HepG2 (cell line): ENCODE measurements around the gene UBE2M. TPM values are rescaled to one million over a fixed set of nuclear protein-coding genes. Genes with fewer than 3 reads are reported as not detected.
A peak's percentile ranks its signal among the peaks of the same experiment; 100 is the strongest.

Experiments used
- AGO1 ChIP-seq: fragments of 200-400 bp; formaldehyde crosslinking; IDR thresholded peaks from 2 replicates; pipeline ENCODE4 v1.6.1; 2017; ENCODE audit warnings: mild to moderate bottlenecking, low read depth, low read length, moderate library complexity; ENCODE audit not compliant: poor library complexity, severe bottlenecking
- KAT7 ChIP-seq: IDR thresholded peaks from 2 replicates; pipeline ENCODE4 v1.6.1; 2018; ENCODE audit warnings: borderline replicate concordance, missing compliant biosample characterization
- KLF12 ChIP-seq: sonication (generic); formaldehyde crosslinking; IDR thresholded peaks from 2 replicates; pipeline ENCODE4 v1.4.0; 2020; ENCODE audit warnings: missing genetic modification reagents, borderline replicate concordance
- NCOA2 ChIP-seq: sonication (generic); formaldehyde crosslinking; IDR thresholded peaks from 2 replicates; pipeline ENCODE4 v1.8.0; 2022; ENCODE audit warnings: inconsistent platforms
- NR3C1 ChIP-seq: sonication (generic); formaldehyde crosslinking; IDR thresholded peaks from 2 replicates; pipeline ENCODE4 v1.4.0; 2020; ENCODE audit warnings: missing genetic modification reagents
- RFX3 ChIP-seq: IDR thresholded peaks from 2 replicates; pipeline ENCODE4 v1.6.1; 2016; ENCODE audit warnings: missing biosample characterization, missing genetic modification reagents
- RNF2 ChIP-seq: fragments of 450-650 bp; conservative IDR thresholded peaks from 2 replicates; pipeline ENCODE4 v1.6.1; 2016; ENCODE audit warnings: low read depth
- TEAD2 ChIP-seq: sonication (generic); formaldehyde crosslinking; IDR thresholded peaks from 2 replicates; pipeline ENCODE4 v1.9.0; 2021; ENCODE audit warnings: missing genetic modification reagents
- TRIM24 ChIP-seq: sonication (generic); formaldehyde crosslinking; IDR thresholded peaks from 2 replicates; pipeline ENCODE4 v1.8.0; 2022; ENCODE audit warnings: mild to moderate bottlenecking, missing genetic modification reagents
- ZBTB42 ChIP-seq: sonication (generic); formaldehyde crosslinking; IDR thresholded peaks from 2 replicates; pipeline ENCODE4 v1.5.0; 2020; ENCODE audit warnings: mild to moderate bottlenecking, missing genetic modification reagents
- ZFP82 ChIP-seq: sonication (generic); formaldehyde crosslinking; IDR thresholded peaks from 2 replicates; pipeline ENCODE4 v1.5.1; 2020; ENCODE audit warnings: mild to moderate bottlenecking, missing genetic modification reagents, borderline replicate concordance
- ZNF230 ChIP-seq: sonication (generic); formaldehyde crosslinking; IDR thresholded peaks from 2 replicates; pipeline ENCODE4 v1.4.0; 2020; ENCODE audit warnings: mild to moderate bottlenecking, missing genetic modification reagents
- ZNF337 ChIP-seq: sonication (generic); formaldehyde crosslinking; IDR thresholded peaks from 2 replicates; pipeline ENCODE4 v1.5.1; 2020; ENCODE audit warnings: missing genetic modification reagents, low read depth, mild to moderate bottlenecking, borderline replicate concordance
- polyA plus RNA-seq, 8 experiments: library from polyadenylated mRNA; depleted of rRNA in 3 of 8; stranded (reverse) in 7 of 8; unstranded in 1 of 8; fragments of >200 nt; fragmentation: Illumina TruSeq in 4 of 8; extraction: Trizol in 4 of 8; gene quantifications; 2 replicates each; pipeline versions ENCODE4 v1.2.1 to v1.2.3, GENCODE V29; 2011 to 2016; ENCODE audit warnings: low read depth in 4 of 8, missing spikeins in 1 of 8, mixed read lengths in 1 of 8; ENCODE audit not compliant: insufficient read depth in 1 of 8
- total RNA-seq, 5 experiments: library from RNA; depleted of rRNA; stranded (reverse); fragments of >200 nt; fragmentation: Illumina TruSeq; extraction: Trizol; gene quantifications; 2 replicates each; pipeline ENCODE4 v1.2.3, GENCODE V29; 2016; ENCODE audit warnings: low read depth in 1 of 5
- TF ChIP-seq, protein P1 (sequence below): IDR thresholded peaks from 2 replicates; pipeline ENCODE4 v1.6.1; 2018; ENCODE audit warnings: missing genetic modification reagents
- TF ChIP-seq, protein P2 (sequence below): sonication (generic); formaldehyde crosslinking; IDR thresholded peaks from 2 replicates; pipeline ENCODE4 v1.8.0; 2022; ENCODE audit warnings: mild to moderate bottlenecking, missing genetic modification reagents, moderate library complexity
- TF ChIP-seq, protein P3 (sequence below): sonication (generic); formaldehyde crosslinking; IDR thresholded peaks from 2 replicates; pipeline ENCODE4 v1.5.1; 2020; ENCODE audit warnings: mild to moderate bottlenecking, missing genetic modification reagents, borderline replicate concordance
- TF ChIP-seq, protein P4 (sequence below): sonication (generic); formaldehyde crosslinking; IDR thresholded peaks from 2 replicates; pipeline ENCODE4 v1.4.0; 2020; ENCODE audit warnings: missing genetic modification reagents, borderline replicate concordance

The UBE2M gene
- total and polyA plus RNA-seq, 2 of the 13 experiments (the other 11 are each of a cell fraction or from before 2014, with no cell fraction given) = 36.2 to 50.3 TPM

DNA sequence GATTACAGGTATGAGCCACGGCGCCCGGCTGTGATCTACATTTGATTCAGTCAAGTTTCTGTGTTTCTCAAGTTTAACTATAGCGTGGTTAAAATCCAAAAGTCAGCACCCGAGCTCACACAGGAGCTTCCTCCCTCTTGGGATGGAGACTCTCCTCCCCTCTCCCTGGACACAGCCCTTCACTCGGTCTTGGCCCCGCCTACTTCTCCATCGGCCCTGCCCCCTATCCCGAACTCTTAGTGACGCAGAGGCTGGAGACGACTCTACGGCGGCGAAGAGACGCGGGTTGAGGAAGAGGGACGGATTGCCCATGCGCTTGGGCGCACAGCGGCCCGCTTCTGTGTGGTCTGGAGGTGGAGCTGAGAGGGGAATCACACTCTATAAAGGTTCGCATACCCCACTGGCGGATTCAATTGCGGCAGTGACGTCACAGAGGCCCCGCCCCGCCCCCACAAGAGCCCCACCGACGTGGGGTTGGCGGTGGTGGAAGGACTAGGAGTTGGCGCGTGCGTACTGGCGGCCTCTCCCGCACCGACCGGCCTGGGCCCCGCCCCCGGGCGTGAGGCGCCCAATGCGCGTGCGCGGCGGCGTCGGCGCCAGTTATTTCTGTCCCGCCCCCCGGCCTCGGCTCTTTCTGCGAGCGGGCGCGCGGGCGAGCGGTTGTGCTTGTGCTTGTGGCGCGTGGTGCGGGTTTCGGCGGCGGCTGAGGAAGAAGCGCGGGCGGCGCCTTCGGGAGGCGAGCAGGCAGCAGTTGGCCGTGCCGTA is 14.4 kb downstream of the UBE2M start, which contains the start of gene TRIM28 (continued):
- TF ChIP-seq, protein P1, sequence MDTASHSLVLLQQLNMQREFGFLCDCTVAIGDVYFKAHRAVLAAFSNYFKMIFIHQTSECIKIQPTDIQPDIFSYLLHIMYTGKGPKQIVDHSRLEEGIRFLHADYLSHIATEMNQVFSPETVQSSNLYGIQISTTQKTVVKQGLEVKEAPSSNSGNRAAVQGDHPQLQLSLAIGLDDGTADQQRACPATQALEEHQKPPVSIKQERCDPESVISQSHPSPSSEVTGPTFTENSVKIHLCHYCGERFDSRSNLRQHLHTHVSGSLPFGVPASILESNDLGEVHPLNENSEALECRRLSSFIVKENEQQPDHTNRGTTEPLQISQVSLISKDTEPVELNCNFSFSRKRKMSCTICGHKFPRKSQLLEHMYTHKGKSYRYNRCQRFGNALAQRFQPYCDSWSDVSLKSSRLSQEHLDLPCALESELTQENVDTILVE (CRISPR knock-in tag) = peak; percentile 71; the same call in 1 of the 2 replicates
- TF ChIP-seq ZNF230 (CRISPR knock-in tag) (no peak), TEAD2 (CRISPR knock-in tag) (no peak; the same call in 1 of the 2 replicates), NR3C1 (no peak), KAT7 (CRISPR knock-in tag) (no peak), KLF12 (CRISPR knock-in tag) (peak; percentile 88; the same call in 1 of the 2 replicates), ZFP82 (no peak), RFX3 (CRISPR knock-in tag) (no peak), ZBTB42 (CRISPR knock-in tag) (no peak), NCOA2 (CRISPR knock-in tag) (peak; percentile 27; the same call in 1 of the 2 replicates), AGO1 (no peak), RNF2 (no peak; the same call in 1 of the 2 replicates), ZNF337 (CRISPR knock-in tag) (no peak), TRIM24 (CRISPR knock-in tag) (no peak)
- TF ChIP-seq, protein P2, sequence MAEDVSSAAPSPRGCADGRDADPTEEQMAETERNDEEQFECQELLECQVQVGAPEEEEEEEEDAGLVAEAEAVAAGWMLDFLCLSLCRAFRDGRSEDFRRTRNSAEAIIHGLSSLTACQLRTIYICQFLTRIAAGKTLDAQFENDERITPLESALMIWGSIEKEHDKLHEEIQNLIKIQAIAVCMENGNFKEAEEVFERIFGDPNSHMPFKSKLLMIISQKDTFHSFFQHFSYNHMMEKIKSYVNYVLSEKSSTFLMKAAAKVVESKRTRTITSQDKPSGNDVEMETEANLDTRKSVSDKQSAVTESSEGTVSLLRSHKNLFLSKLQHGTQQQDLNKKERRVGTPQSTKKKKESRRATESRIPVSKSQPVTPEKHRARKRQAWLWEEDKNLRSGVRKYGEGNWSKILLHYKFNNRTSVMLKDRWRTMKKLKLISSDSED (CRISPR knock-in tag) = no peak
- TF ChIP-seq, protein P3, sequence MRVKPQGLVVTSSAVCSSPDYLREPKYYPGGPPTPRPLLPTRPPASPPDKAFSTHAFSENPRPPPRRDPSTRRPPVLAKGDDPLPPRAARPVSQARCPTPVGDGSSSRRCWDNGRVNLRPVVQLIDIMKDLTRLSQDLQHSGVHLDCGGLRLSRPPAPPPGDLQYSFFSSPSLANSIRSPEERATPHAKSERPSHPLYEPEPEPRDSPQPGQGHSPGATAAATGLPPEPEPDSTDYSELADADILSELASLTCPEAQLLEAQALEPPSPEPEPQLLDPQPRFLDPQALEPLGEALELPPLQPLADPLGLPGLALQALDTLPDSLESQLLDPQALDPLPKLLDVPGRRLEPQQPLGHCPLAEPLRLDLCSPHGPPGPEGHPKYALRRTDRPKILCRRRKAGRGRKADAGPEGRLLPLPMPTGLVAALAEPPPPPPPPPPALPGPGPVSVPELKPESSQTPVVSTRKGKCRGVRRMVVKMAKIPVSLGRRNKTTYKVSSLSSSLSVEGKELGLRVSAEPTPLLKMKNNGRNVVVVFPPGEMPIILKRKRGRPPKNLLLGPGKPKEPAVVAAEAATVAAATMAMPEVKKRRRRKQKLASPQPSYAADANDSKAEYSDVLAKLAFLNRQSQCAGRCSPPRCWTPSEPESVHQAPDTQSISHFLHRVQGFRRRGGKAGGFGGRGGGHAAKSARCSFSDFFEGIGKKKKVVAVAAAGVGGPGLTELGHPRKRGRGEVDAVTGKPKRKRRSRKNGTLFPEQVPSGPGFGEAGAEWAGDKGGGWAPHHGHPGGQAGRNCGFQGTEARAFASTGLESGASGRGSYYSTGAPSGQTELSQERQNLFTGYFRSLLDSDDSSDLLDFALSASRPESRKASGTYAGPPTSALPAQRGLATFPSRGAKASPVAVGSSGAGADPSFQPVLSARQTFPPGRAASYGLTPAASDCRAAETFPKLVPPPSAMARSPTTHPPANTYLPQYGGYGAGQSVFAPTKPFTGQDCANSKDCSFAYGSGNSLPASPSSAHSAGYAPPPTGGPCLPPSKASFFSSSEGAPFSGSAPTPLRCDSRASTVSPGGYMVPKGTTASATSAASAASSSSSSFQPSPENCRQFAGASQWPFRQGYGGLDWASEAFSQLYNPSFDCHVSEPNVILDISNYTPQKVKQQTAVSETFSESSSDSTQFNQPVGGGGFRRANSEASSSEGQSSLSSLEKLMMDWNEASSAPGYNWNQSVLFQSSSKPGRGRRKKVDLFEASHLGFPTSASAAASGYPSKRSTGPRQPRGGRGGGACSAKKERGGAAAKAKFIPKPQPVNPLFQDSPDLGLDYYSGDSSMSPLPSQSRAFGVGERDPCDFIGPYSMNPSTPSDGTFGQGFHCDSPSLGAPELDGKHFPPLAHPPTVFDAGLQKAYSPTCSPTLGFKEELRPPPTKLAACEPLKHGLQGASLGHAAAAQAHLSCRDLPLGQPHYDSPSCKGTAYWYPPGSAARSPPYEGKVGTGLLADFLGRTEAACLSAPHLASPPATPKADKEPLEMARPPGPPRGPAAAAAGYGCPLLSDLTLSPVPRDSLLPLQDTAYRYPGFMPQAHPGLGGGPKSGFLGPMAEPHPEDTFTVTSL = no peak
- TF ChIP-seq, protein P4, sequence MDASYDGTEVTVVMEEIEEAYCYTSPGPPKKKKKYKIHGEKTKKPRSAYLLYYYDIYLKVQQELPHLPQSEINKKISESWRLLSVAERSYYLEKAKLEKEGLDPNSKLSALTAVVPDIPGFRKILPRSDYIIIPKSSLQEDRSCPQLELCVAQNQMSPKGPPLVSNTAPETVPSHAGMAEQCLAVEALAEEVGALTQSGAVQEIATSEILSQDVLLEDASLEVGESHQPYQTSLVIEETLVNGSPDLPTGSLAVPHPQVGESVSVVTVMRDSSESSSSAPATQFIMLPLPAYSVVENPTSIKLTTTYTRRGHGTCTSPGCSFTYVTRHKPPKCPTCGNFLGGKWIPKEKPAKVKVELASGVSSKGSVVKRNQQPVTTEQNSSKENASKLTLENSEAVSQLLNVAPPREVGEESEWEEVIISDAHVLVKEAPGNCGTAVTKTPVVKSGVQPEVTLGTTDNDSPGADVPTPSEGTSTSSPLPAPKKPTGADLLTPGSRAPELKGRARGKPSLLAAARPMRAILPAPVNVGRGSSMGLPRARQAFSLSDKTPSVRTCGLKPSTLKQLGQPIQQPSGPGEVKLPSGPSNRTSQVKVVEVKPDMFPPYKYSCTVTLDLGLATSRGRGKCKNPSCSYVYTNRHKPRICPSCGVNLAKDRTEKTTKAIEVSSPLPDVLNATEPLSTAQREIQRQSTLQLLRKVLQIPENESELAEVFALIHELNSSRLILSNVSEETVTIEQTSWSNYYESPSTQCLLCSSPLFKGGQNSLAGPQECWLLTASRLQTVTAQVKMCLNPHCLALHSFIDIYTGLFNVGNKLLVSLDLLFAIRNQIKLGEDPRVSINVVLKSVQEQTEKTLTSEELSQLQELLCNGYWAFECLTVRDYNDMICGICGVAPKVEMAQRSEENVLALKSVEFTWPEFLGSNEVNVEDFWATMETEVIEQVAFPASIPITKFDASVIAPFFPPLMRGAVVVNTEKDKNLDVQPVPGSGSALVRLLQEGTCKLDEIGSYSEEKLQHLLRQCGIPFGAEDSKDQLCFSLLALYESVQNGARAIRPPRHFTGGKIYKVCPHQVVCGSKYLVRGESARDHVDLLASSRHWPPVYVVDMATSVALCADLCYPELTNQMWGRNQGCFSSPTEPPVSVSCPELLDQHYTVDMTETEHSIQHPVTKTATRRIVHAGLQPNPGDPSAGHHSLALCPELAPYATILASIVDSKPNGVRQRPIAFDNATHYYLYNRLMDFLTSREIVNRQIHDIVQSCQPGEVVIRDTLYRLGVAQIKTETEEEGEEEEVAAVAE (CRISPR knock-in tag) = peak; percentile 30; the same call in 1 of the 2 replicates
